DMS 273 treated with DMSO at 0.1 percent for 48 hours (cell line): ENCODE measurements around the gene STX18.

Source experiments
- DNase-seq: peaks from one replicate; lab custom pipeline; 2025; lab: John Stamatoyannopoulos, UW

STX18 gene

DNA sequence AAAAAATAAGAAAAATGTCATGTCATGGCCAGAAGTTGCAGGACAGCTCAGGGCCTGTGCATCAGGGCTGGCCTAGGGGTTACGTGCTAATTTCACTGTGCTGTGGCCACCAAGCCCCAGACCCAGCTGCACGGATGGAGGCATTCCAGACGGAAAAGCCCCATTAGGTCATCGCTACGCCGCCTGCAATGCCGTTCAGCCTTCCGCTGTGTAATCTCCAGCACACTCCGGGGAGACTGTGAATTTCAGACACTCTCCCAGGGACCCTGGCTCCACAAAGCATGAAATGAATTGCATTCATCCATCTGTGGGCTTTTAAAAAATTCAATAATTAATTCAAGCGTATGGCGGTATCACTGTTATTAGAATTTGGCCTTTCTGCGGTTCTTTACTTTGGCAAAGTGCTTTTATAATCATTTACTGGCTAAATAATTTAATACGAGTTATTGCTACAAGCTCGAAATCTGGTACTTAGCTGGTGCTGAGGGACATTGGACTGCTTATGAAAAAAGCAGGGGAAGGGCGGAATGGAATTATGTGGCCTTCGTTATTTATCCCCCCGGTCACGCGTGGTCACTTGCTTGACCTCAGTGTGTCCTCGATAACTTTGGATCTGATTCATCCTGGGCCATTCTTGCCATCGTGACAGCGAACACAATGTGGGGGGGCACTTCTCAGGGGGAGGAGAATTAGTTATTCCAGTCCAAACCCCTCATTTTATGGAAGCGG, 164.0 kb downstream of the STX18 start:
- DNase-seq = no peak

DNA sequence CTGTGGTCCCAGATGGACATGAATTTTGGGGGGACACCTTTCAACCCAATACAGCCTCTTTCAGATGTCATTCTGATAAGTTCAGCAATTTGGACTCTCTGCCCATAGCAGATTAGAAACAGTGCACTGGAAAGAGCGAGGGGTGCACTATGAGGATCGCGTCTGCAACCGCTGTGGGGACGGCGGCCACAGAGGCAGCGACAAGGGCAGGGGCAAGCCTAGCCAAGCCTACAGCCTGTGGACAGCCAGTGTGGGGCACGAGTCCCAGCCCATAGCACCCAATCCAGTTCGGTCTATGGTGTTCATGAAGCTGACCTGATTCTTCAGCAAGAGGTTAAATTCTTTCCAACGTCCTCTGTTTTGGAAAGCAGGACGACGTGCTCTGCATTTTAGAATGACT, 164.7 kb downstream of the STX18 start:
- no peak for DNase-seq

DNA sequence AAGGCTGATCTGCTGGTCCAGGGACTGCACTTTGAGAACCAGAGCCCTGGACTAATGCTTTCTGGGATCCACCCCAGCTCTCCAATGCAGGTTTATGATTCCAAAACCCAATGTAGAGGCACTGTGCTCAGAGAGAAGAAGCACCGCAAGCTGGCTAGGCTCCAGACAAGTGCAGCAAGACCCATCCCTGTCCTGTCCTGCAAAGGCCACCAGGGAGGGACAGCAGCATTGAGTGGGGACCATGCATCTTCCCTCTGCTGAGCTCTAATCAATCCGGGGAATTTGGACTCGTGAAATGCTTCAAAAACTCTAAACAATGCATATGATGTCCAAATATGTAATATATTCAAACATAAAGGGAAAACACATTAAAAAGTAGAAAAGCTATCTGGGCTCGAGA, 165.8 kb downstream of the STX18 start:
- no peak for DNase-seq

DNA sequence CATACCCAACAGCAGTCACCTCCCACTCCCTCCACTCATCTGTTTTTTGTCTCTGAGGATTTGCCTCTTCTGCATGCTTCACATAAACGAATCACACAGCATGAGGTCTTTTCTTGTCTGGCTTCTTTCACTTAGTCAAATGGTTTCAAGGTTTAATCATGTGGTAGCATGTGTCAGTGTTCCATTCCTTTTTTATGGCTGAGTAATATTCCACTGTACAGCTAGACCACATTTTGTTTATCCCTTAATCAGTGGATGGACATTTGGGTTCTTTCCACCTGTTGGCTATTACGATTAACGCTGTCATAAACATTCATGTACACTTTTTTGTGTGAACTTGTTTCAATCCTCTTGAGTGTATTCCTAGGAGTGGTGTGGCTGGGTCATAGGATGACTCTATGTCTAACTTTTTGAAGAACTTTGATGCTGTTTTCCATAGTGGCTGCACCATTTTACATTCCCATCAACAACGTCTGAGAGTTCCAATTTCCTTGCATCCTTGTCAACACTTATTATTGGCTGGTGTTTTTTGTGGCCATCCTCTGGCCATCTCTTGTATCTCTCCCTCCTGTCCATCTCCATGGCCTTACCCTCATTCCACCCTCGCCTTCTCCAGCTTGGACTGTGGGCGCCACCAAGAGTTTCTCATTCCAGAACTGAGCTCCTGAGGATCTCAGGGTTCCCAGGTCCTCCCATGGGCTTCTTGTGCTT, 167.3 kb downstream of the STX18 start:
- DNase-seq = no peak
